K562 (cell line): Measurements from ENCODE around the gene MAZ. TPM values are rescaled to one million over a fixed set of nuclear protein-coding genes. Genes with fewer than 3 reads are reported as not detected.

ENCODE experiments used
- ARID3A ChIP-seq: IDR thresholded peaks from 2 replicates; pipeline ENCODE4 v1.6.1; 2012; ENCODE audit warnings: low read depth, low read length, improper control_type of control experiment, borderline replicate concordance
- BRCA1 ChIP-seq, 2 experiments: fragments of 450-650 bp in 1 of 2; sonication (generic) in 1 of 2; formaldehyde crosslinking in 1 of 2; IDR thresholded peaks; 2 replicates each; pipeline versions ENCODE4 v1.5.0 to v1.6.1; 2017 to 2020; ENCODE audit warnings: mild to moderate bottlenecking in 1 of 2, missing genetic modification reagents in 1 of 2
- CXXC5 ChIP-seq: fragments of 250-450 bp; sonication (Bioruptor Pico); IDR thresholded peaks from 2 replicates; pipeline ENCODE4 v1.8.0; 2022; ENCODE audit warnings: inconsistent platforms, mild to moderate bottlenecking, moderate library complexity
- EHMT2 ChIP-seq: fragments of 450-650 bp; IDR thresholded peaks from 2 replicates; pipeline ENCODE4 v1.6.1; 2018; ENCODE audit warnings: antibody characterized with exemption
- ERF ChIP-seq: fragments of 450-650 bp; formaldehyde crosslinking; IDR thresholded peaks from 2 replicates; pipeline ENCODE4 v1.4.0; 2020; ENCODE audit warnings: mild to moderate bottlenecking, mixed read lengths
- FUS ChIP-seq: fragments of 200-400 bp; formaldehyde crosslinking; optimal IDR thresholded peaks from 2 replicates; pipeline ENCODE3; 2017; ENCODE audit warnings: low read depth, low read length
- IRF1 ChIP-seq: sonication (generic); formaldehyde crosslinking; IDR thresholded peaks from 2 replicates; pipeline ENCODE4 v1.8.0; 2022; ENCODE audit warnings: missing genetic modification reagents, mild to moderate bottlenecking, borderline replicate concordance
- MLX ChIP-seq, 2 experiments: fragments of 450-650 bp in 1 of 2; sonication (generic) in 1 of 2; formaldehyde crosslinking; conservative IDR thresholded peaks; 2 replicates each; pipeline versions ENCODE4 v1.4.0 to v1.8.1; 2020 to 2022; ENCODE audit warnings: mild to moderate bottlenecking in 1 of 2, missing genetic modification reagents in 1 of 2
- MXD1 ChIP-seq: fragments of 250-450 bp; sonication (Bioruptor Pico); IDR thresholded peaks from 2 replicates; pipeline ENCODE4 v1.8.0; 2021; ENCODE audit warnings: borderline replicate concordance, mild to moderate bottlenecking, moderate library complexity; ENCODE audit not compliant: poor library complexity, severe bottlenecking
- MYC ChIP-seq, 2 experiments: fragments of 250-450 bp in 1 of 2; sonication (Bioruptor Pico) in 1 of 2; IDR thresholded peaks; 2 replicates each; pipeline versions ENCODE4 v1.5.1 to v1.6.1; 2012 to 2021; ENCODE audit warnings: low read depth in 2 of 2, borderline replicate concordance in 1 of 2, improper control_type of control experiment in 1 of 2, low read length in 1 of 2, mild to moderate bottlenecking in 1 of 2, moderate library complexity in 1 of 2
- POLR2AphosphoS2 ChIP-seq: IDR thresholded peaks from 2 replicates; pipeline ENCODE4 v1.6.1; 2012; ENCODE audit warnings: low read length, improper control_type of control experiment
- RNF2 ChIP-seq: sonication (generic); IDR thresholded peaks from 2 replicates; pipeline ENCODE4 v1.6.1; 2016
- SETDB1 ChIP-seq: IDR thresholded peaks from one replicate; pipeline ENCODE4 v1.6.1; 2012; ENCODE audit warnings: low read length, control low read depth, inconsistent platforms
- SMC3 ChIP-seq: conservative IDR thresholded peaks from 2 replicates; pipeline ENCODE4 v1.6.1; 2011; ENCODE audit warnings: low read depth, low read length, improper control_type of control experiment; ENCODE audit not compliant: insufficient read depth
- SNAPC5 ChIP-seq: fragments of 250-450 bp; sonication (Bioruptor Pico); IDR thresholded peaks from 2 replicates; pipeline ENCODE4 v1.8.0; 2021; ENCODE audit warnings: moderate library complexity, mild to moderate bottlenecking, inconsistent platforms
- SREBF1 ChIP-seq: fragments of 150-350 bp; IDR thresholded peaks from 2 replicates; pipeline ENCODE4 v1.6.1; 2014; ENCODE audit warnings: antibody characterized with exemption, low read depth, low read length, borderline replicate concordance
- YY1 ChIP-seq, 3 experiments: IDR thresholded peaks; 2 replicates each; pipeline ENCODE4 v1.6.1; 2011; ENCODE audit warnings: low read length in 2 of 3, mild to moderate bottlenecking in 2 of 3, moderate library complexity in 2 of 3, borderline replicate concordance in 1 of 3, control low read depth in 1 of 3, low read depth in 1 of 3; ENCODE audit not compliant: insufficient read depth in 3 of 3, insufficient replicate concordance in 2 of 3, control insufficient read depth in 1 of 3, insufficient read length in 1 of 3; ENCODE audit errors: extremely low read depth in 1 of 3
- ZNF174 ChIP-seq: fragments of 250-450 bp; sonication (Bioruptor Pico); IDR thresholded peaks from 2 replicates; pipeline ENCODE4 v1.4.0; 2020; ENCODE audit warnings: mild to moderate bottlenecking
- ZNF395 ChIP-seq: fragments of 200-800 bp; sonication (Bioruptor generic); IDR thresholded peaks from 2 replicates; pipeline ENCODE4 v1.6.1; 2017; ENCODE audit warnings: missing genetic modification characterization, missing compliant biosample characterization
- ZNF551 ChIP-seq: fragments of 250-450 bp; sonication (Bioruptor Pico); IDR thresholded peaks from 2 replicates; pipeline ENCODE4 v1.5.0; 2021; ENCODE audit warnings: mild to moderate bottlenecking, moderate library complexity
- ZSCAN32 ChIP-seq: fragments of 450-650 bp; formaldehyde crosslinking; IDR thresholded peaks from 2 replicates; pipeline ENCODE4 v1.4.0; 2020; ENCODE audit warnings: mild to moderate bottlenecking, moderate library complexity
- polyA plus RNA-seq, 8 experiments: library from polyadenylated mRNA; depleted of rRNA in 4 of 8; stranded (reverse) in 5 of 8; unstranded in 3 of 8; fragments of >200 nt; fragmentation: Nextera tagmentation in 2 of 8; fragmentation: Illumina TruSeq in 1 of 8; extraction: Ambion mirVana in 2 of 8; extraction: Trizol in 1 of 8; gene quantifications; 2 replicates each; pipeline versions ENCODE4 v1.2.1 to v1.2.3, GENCODE V29; 2011 to 2014; ENCODE audit warnings: inconsistent platforms in 1 of 8, missing spikeins in 1 of 8
- total RNA-seq, 7 experiments: library from RNA; depleted of rRNA in 6 of 7; stranded (reverse); fragments of >200 nt in 6 of 7; fragmentation: Illumina TruSeq in 2 of 7; extraction: Trizol in 2 of 7; gene quantifications; 2 replicates each; pipeline versions ENCODE4 v1.2.1 to v1.2.3, GENCODE V29; 2011 to 2021; ENCODE audit warnings: low replicate concordance in 1 of 7

Gene MAZ
- total and polyA plus RNA-seq, 9 of the 15 experiments (the other 6 are each of a cell fraction or from before 2014, with no cell fraction given) = 45.4 to 532 (median 250) TPM

- TF ChIP-seq MXD1 (CRISPR knock-in tag) = no peak
- no peak for TF ChIP-seq SREBF1
- peak; percentile 83; the same call in 1 of the 2 replicates for TF ChIP-seq MYC (IDR thresholded peaks at IDR 0.05; ENCODE audit: low read depth, low read length)
- TF ChIP-seq MYC (CRISPR knock-in tag; IDR thresholded peaks at IDR 0.05; ENCODE audit: borderline replicate concordance, low read depth) = no peak
- no peak for TF ChIP-seq SNAPC5
- TF ChIP-seq RNF2 = no peak
- no peak for TF ChIP-seq ZNF174 (CRISPR knock-in tag)
- TF ChIP-seq BRCA1 (IDR thresholded peaks at IDR 0.05) = no peak
- no peak for TF ChIP-seq BRCA1 (CRISPR knock-in tag; IDR thresholded peaks at IDR 0.05)
- no peak for TF ChIP-seq ARID3A
- no peak for TF ChIP-seq IRF1 (CRISPR knock-in tag)
- TF ChIP-seq SMC3 = no peak
- TF ChIP-seq POLR2AphosphoS2 = no peak
- TF ChIP-seq ZNF551 = no peak
- peak in 1 of 3 experiments; percentile 70 for TF ChIP-seq YY1 (IDR thresholded peaks at IDR 0.05; ENCODE audit: borderline replicate concordance in 1 of 3, control insufficient read depth in 1 of 3, extremely low read depth in 1 of 3, insufficient read depth in 3 of 3, insufficient read length in 1 of 3, insufficient replicate concordance in 2 of 3, low read depth in 1 of 3, low read length in 2 of 3)
- no peak for TF ChIP-seq ZSCAN32
- TF ChIP-seq FUS = peak; percentile 37
- no peak for TF ChIP-seq SETDB1
- no peak for TF ChIP-seq EHMT2
- 0 out of 2 replicates have a peak, but pooled peaks have one; percentile 19 for TF ChIP-seq ERF
- TF ChIP-seq MLX (CRISPR knock-in tag; conservative IDR thresholded peaks at IDR 0.05) = no peak
- TF ChIP-seq CXXC5 (CRISPR knock-in tag) = peak; percentile 58
- no peak for TF ChIP-seq ZNF395 (CRISPR knock-in tag)
Observed at GRCh38 chr16:29806641-29807425, 504 bp downstream of the MAZ start (continued).
